Glomerular visceral epithelial cell (primary cell): ENCODE measurements around the gene MEGF11.
"Not testable (repeated sequence)": the region's sequence is repeated elsewhere in the genome, so short reads cannot be mapped to it uniquely, and the experiment has no call there.

ENCODE experiments used
- DNase-seq: peaks from one replicate; pipeline ENCODE4 v3.0.0-alpha.2; 2016; ENCODE audit errors: extremely low spot score

MEGF11 gene

GRCh38 chr15:66276546-66276945 is 23.0 kb upstream of the MEGF11 start:
- no peak for DNase-seq

GRCh38 chr15:66275352-66275751 is 21.8 kb upstream of the MEGF11 start:
- DNase-seq: no peak

DNA sequence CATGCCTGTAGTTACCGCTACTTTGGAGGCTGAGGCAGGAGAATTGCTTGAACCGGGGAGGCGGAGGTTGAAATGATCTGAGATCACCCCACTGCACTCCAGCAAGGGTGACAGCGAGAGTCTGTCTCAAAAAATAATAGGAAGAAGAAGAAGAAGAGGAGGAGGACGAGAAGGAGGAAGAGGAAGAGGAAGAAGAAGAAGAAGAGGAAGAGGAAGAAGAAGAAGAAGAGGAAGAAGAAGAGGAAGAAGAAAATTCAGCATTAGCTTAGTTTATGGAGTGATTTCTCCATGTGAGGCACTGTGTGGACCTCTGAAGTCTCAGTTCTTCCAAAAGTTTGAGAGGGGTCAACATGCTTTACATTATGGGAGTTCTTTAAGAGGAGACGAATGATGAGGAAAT is 17.4 kb upstream of the MEGF11 start:
- no peak for DNase-seq

GRCh38 chr15:66269326-66270090 is 16.0 kb upstream of the MEGF11 start:
- DNase-seq: peak; percentile 57

GRCh38 chr15:66264859-66265513 is 11.4 kb upstream of the MEGF11 start:
- DNase-seq: no peak

- DNase-seq: not testable (repeated sequence)
Observed at GRCh38 chr15:66262837-66263236, 9.3 kb upstream of the MEGF11 start.

GRCh38 chr15:66261056-66261455 is 7.5 kb upstream of the MEGF11 start:
- no peak for DNase-seq

- no peak for DNase-seq
Observed at GRCh38 chr15:66256692-66257091, 3.1 kb upstream of the MEGF11 start.

DNA sequence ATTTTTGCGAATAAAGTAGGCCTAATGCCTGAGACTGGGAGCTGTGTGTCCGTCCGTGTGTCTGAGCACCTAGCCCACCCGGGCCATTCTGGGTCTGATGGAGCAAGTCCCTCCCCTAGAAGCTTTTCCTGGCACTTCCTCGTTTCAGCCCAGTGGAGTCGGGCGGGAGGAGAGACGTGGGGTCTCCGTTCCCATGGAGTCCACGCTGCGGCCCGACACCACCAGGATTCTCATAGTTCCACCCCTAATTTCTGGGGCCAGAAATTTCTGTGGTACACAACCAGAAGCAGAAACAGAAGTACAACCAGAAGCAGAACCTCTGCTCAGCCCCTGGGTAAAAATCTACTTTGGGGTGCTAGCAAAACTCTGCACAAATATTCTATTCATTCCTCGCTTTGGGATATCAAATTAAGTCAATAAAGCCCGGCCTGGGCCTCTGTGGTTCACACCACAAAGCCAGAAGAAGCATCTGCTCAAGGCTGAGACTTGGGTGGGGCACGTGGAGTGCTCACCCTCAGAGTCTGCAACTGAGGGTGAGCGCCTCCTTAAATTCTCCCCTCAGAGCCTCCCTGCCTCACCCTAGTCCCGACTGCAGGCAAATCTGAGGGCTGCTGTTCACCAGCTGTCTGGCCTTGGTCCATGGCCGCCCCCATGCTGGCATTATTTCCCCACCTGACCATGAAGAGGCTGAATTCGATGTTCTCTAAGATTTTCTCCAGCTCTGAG is 1.6 kb upstream of the MEGF11 start:
- DNase-seq: no peak

GRCh38 chr15:66254089-66254950 is 770 bp upstream of the MEGF11 start:
- no peak for DNase-seq

DNA sequence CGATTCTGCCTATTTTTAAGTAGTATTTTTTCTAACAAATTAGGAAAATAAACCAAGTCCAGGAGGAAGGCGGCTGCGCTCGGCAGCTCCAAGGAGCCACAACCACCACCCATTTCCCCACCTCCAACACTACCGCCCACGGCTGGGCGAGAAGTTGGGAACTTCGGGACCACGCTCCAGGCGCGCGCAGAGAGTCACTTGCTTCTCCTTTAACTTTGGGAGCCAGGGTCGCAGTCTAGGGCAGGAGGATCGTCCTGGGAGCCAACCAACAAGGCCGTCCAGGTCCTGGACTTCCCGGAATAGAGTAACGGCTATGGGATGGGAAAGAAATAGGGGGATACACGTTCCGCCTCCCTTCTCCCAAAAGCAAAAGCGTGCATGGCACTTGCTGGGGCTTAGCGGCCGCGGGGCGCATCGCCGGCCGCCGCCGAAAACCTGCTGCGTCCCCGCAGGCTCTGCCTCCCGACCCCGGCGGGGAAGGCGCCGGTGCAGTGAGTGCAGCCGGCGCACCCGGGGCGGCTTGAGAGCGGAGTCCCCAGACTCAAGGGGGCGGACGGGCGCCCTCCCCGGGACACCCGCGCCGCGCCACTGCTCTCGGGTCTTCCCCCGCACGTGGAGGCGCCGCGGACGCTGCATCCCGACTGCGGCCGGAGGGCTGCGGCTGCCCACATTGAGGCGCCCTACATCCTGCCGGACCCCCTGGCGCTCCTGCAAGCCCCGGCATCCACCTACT is 699 bp downstream of the MEGF11 start:
- peak; percentile 5 for DNase-seq

DNA sequence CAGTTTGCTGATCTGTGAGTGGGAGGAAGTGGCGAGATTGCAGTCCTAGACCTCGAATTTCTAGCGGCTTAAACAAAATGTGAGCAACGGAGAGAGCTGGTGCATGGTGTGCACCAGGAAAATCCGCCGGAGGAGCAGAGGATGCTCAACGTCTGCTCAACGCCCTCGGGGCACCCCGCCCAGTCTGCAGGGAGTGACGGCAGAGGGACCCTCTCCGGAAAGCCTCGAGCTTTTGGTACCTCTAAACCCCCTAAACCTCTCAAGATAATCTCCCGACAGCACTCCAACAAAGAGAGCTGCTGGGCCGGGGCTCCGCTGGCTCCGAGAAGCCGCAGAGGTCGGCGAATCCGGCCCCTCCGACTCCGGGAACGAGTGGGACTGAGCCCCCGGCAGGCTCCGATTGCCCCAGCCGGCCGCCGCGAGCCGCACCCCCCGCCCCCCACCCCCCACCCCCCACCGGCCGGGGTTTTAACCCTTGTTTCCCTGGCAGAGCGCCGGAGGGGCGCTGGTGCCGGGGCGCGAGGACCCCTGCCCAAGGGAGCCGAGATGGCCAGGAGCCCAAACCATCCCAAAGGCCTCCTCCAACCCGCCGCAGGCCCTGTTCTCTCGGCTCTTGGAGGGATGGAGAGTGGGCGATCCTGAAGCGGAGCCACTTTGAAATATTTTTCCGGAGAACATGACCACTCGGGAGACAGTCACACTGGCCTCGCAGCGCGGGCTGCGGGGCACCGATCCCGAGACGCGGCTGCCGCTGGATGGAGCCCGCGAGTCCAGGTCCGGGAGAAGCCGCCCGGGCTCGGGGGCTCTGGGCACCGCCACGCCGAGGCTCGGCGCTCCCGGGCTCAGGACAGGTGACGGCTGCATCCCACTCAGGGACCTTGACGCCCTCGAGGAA is 1.5 kb downstream of the MEGF11 start:
- peak; percentile 50 for DNase-seq

DNA sequence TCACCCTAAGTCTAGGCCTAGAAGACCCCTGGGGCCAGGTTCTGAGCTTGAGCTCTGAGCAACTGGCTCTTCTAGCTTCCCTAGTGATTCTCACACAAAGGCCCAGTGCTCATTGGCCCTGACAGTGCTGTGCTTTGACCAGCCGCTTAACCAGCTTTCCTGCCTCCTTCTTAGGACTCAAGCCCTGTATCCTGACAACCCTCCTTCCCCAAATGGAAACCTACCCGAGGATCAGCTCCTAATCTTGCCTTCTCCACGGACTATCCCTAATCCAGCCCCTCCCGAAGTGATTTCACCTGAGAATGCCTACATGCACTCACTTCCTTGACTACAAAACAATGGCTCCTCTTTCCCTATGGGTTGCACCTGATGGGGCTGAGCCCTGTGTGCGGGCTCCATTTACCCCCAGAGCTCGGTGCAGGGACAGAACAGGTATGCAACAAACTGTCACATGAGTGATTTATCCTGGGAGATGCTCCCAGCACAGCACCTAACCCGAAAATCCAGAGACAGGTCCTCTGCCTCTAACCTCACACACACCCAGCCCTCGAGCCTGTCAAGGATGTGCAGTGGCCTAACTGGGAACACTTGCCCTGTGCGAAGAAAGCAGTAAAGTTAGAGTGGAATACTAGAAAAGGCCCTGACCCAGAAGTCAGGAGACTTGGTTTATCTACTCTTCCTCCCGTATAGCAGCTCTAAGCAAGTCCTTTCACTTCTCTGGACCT is 2.3 kb downstream of the MEGF11 start:
- no peak for DNase-seq

GRCh38 chr15:66249605-66250174 is 3.9 kb downstream of the MEGF11 start:
- no peak for DNase-seq

DNA sequence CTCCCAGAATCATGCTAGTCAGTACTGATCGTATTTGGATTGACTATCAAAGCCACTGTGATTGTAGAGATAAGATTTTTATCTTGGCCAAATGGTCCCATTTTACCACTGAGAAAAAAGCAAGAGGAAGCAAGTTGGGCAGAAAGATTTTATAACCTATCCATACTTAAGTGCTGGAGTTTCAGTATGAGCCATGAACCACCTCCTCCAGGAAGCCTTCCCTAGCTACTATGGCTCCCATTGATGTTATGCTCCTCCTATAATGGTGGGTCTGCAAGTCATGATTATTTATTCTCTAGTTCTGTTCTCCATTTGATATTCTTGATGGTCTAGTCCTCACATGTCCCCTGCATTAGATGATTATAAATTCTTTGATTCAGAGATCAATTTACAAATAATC is 6.6 kb downstream of the MEGF11 start:
- no peak for DNase-seq

DNA sequence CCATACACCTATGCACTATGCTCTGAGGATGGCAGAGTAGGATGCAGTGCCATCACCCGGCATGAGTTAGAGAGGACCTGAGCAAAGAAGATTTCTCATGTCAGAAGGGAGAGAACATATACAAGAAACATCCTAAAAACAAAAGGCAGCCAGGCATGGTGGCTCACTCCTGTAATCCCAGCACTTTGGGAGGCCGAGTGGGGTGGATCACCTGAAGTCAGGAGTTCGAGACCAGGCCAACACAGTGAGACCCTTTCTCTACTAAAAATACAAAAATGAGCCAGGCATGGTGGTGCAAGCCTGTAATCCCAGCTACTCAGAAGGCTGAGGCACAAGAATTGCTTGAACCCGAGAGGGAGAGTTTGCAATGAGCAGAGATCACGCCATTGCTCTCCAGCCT is 7.7 kb downstream of the MEGF11 start:
- DNase-seq: not testable (repeated sequence)

DNA sequence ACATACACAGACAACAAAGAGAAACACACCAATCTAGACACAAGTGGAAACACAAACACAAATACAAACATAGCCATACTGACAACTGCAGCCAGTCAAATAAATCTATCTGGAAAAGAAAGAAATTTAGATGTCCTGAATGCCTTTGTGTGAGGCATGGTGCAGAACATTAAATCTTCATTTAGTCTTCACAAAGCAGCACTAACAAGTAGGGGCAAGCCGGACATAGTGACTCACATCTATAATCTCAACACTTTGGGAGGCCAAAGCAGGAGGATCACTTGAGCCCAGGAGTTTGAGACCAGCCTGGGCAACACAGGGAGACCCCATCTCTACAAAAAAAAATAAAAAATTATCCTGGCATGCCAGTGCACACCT is 11.7 kb downstream of the MEGF11 start:
- no peak for DNase-seq

- no peak for DNase-seq
Observed at GRCh38 chr15:66241087-66241907, 12.3 kb downstream of the MEGF11 start.
